GM10248 (cell line): ENCODE data around the gene B3GALT4.

ENCODE experiments used
- CTCF ChIA-PET: fragments of 300-600 bp; sonication (Branson Sonifier 250); formaldehyde crosslinking; extraction: SDS; loops from one replicate; lab custom pipeline; 2021; ENCODE audit warnings: antibody characterized with exemption; lab: Yijun Ruan, JAX
- POLR2A ChIA-PET: fragments of 350-650 bp; sonication (Branson Sonifier 250); formaldehyde crosslinking; extraction: SDS; loops from one replicate; lab custom pipeline; 2020; ENCODE audit warnings: antibody characterized with exemption; lab: Yijun Ruan, JAX
- DNase-seq: peaks from one replicate; pipeline ENCODE4 v3.0.0; 2012; ENCODE audit errors: extremely low spot score
- TF ChIP-seq, protein P1 (sequence below): IDR thresholded peaks from 2 replicates; pipeline ENCODE4 v1.5.1; 2012; ENCODE audit warnings: mild to moderate bottlenecking, low read depth; ENCODE audit errors: extremely low read depth, missing control alignments, control extremely low read depth

The B3GALT4 gene

DNA sequence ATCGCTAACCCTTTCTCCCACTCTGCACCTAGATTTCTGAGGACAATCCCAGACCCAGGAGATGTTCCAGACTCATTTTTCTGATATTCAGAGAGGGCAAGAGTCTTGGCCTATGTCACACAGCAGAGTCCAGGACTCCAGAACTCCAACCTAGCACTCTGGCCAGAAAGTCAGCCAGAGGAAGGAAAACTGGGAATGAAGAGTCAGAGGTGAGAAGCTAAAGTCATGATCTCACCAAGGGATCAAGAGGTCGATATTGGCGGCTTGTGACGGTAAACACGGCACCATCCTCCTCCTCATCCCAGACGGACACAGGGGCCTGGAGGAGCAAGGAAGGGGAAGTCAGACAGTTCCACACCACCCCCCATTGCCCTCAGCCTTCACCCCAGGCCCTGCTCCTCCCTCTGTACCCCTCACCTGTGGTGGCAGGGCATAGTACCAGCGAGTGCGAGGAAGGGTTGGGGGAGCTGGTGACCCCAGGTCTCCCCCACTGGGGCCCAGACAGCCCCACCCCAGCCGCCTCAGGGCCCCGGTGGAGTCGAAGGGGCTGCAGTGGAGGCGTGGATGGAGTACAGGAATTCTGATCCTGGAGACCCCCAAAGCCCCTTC is 20.0 kb downstream of the B3GALT4 start:
- TF ChIP-seq, protein P1, sequence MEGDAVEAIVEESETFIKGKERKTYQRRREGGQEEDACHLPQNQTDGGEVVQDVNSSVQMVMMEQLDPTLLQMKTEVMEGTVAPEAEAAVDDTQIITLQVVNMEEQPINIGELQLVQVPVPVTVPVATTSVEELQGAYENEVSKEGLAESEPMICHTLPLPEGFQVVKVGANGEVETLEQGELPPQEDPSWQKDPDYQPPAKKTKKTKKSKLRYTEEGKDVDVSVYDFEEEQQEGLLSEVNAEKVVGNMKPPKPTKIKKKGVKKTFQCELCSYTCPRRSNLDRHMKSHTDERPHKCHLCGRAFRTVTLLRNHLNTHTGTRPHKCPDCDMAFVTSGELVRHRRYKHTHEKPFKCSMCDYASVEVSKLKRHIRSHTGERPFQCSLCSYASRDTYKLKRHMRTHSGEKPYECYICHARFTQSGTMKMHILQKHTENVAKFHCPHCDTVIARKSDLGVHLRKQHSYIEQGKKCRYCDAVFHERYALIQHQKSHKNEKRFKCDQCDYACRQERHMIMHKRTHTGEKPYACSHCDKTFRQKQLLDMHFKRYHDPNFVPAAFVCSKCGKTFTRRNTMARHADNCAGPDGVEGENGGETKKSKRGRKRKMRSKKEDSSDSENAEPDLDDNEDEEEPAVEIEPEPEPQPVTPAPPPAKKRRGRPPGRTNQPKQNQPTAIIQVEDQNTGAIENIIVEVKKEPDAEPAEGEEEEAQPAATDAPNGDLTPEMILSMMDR: no peak
- POLR2A ChIA-PET: interaction anchor here (1.3 to 3.3 kb wide), 2 partner anchors 20 to 21 kb away, joined by 6 to 17 read pairs; partner anchors contain the start of genes B3GALT4 and ZBTB22
- CTCF ChIA-PET: interaction anchor here (1.6 to 2.1 kb wide), 2 partner anchors 18 to 19 kb away, joined by 6 to 8 read pairs; partner anchors contain the start of gene B3GALT4
- no peak for DNase-seq

DNA sequence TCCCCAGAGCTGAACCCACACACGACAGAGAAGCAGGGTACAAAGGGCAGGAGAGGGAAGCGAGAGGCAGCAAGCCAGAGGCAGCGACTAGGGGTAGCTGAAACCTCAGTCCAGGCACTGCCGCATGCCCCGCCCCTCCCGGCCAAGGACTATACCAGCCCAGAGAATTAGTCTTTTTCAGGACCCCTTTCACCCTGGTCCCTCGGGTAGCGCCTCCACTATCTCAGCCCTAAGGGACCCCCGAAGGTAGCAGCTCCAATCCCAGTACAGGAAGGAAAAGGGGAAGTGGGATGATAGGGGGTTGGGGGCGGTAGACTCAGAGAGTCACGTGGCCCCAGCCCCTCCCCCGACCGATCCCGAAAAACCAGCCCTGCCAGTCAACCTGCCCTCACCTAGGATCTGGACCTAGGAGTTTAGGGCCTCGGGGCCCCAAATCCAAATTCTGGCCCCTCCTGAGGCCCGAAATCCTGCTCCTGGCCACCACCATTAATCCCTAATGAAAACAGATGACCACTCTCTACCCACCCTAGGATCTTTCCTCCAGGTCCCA is 20.6 kb downstream of the B3GALT4 start:
- TF ChIP-seq, protein P1: no peak
- peak; percentile 57 for DNase-seq
- CTCF ChIA-PET: interaction anchor here (1.6 to 2.1 kb wide), 2 partner anchors 18 to 20 kb away, joined by 6 to 8 read pairs; partner anchors contain the start of gene B3GALT4
- POLR2A ChIA-PET: interaction anchor here (1.0 to 3.3 kb wide), 4 partner anchors 9 to 26 kb away, joined by 5 to 17 read pairs (median 10); partner anchors contain the start of genes B3GALT4, RPS18, VPS52 and WDR46

DNA sequence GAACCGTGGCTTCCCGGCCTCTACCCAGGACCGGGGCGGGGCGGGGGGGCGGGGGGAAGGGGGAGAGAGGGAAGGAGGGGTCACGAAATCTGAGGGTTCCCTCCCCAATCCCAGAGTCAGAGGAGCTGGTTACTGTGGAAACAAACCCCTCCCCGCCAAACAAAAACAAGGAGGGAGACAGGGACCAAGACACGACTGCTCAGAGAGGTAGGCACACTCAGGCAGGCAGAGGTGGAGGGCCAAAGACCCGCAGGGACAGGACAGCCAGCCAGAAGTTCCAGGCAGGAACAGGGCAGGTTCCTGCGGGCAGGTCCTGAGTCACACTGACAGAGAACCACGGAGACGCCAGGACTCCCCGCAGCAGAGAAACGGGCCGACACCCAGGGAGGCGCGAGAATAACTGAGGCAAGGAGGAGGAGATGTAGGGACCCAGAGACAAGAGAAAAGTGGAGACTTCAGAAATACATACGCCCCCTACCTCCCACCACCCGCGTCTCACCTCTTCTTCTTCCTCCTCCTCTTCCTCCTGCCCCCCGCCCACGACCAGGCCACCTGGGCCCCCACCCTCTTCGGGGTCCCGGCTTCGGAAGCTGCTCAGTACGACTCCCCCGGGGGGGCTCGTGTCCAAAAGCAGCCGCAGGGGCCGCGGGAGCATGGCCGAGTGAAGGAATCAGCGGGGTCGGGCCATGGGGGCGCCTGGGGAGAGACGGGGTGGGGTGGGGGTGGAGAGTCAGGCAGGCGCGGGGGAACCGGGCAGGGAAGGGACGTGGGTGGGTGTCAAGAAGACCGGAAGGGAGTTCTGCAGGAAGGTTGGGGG is 21.2 kb downstream of the B3GALT4 start:
- DNase-seq: peak; percentile 85
- CTCF ChIA-PET: interaction anchor here (0.8 to 2.1 kb wide), 7 partner anchors 10 to 27 kb away, joined by 3 to 15 read pairs (median 8); partner anchors contain the start of genes B3GALT4, RPS18, VPS52 and WDR46
- TF ChIP-seq, protein P1: no peak
- POLR2A ChIA-PET: interaction anchor here (1.0 to 3.3 kb wide), 4 partner anchors 9 to 26 kb away, joined by 5 to 17 read pairs (median 10); partner anchors contain the start of genes B3GALT4, RPS18, VPS52 and WDR46

DNA sequence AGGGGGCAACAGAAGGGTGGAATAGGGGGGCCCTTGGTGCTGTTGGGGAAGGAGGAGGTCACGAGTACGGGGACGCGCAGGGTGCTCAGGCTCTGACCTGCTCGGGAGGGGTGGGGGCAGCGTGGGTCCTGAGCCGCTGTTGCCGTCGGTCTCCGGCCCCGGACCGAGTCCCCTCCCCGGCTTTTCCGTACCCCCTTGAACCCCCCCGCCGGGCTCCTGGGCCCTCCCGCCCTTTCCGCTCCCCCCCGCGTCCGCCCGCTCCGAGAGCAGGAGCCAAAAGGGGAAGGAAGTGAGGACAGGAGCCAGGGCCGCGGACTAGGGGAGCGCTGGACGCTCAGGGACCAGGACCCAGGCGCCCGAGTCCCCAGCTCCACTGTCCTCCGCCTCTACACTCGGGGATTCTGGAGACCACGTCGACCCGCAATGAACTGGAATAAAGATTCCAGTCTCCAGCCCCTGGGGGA is 21.9 kb downstream of the B3GALT4 start, which contains the start of gene RGL2:
Gene RGL2 (minus strand): TSS at position 170 of the 464 bp plus-strand sequence. CDS start 332 bp downstream, outside the sequence.
- CTCF ChIA-PET: interaction anchor here (0.8 to 2.7 kb wide), 15 partner anchors 10 to 108 kb away, joined by 3 to 15 read pairs (median 4); partner anchors contain the start of genes B3GALT4, RPS18, VPS52 and WDR46
- TF ChIP-seq, protein P1: no peak
- POLR2A ChIA-PET: interaction anchor here (0.7 to 3.3 kb wide), 6 partner anchors 10 to 27 kb away, joined by 3 to 17 read pairs (median 6); partner anchors contain the start of genes B3GALT4, PFDN6, RPS18 and VPS52
- DNase-seq: peak; percentile 67

DNA sequence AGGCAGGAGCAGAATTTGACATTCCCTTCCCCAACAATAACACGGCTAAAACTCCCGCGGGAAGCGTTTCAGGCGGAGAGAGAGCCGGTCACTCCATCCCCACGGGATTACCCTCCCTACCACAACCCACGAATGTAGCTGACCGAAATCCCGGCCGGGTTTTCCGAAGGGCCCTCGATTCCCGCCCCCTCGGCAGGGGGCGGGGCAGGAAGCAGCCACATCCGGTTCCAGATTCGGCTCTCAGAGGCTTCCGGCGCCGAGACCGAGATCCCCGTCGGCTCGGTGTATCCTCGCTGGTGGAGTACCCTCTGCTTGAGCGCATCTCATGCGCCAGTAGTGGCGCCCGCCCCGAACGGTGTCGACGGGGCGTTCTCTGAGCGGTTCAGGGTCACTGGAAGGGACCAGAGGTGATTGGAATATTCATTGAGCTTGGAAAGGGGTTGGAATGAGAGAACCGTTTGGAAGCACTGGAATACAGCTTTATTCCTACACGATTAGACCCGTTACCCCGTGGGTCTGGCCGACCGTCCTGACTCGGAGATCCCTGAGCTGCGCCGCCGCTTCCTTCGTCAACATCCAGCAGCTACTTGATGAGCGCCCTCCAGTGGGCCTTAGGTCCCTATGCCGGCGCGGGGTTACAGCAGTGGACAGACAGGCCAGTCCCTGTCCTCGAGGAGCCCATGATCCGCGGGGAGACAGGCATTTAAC is 22.5 kb downstream of the B3GALT4 start:
- TF ChIP-seq, protein P1: peak; percentile 76
- CTCF ChIA-PET: interaction anchor here (0.8 to 2.7 kb wide), 17 partner anchors 9 to 108 kb away, joined by 3 to 15 read pairs (median 4); partner anchors contain the start of genes B3GALT4, RPS18, VPS52 and WDR46
- peak; percentile 92 for DNase-seq
- POLR2A ChIA-PET: interaction anchor here (0.7 to 3.3 kb wide), 7 partner anchors 10 to 27 kb away, joined by 3 to 17 read pairs (median 6); partner anchors contain the start of genes B3GALT4, PFDN6, RPS18 and VPS52
